Measurements from ENCODE around the gene PDK3. TPM values are rescaled to one million over a fixed set of nuclear protein-coding genes. Genes with fewer than 3 reads are reported as not detected.

PDK3 gene
- total RNA-seq, 6 donors from 2014 or later, result 9.2 to 29.5 (median 15.0) TPM

DNA sequence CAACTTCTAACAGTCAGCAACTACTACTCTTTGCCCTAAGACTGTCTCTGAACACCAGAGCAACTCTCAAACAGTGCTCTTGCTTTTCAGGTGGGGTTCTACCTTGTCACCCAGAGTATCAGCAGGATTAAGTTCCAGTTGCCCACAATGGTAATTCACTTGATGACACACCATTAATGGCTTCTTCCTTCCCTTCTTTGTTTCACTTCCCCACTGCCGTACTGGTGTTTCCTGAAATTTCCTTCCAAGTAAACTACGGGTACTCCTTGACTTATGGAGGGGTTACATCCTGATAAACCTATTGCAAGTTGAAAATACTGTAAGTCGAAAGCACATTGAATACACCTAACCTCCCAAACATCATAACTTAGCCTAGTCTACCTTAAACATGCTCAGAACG, 36.6 kb upstream of the PDK3 start:
- 58 to 64% methylated on average over 4 of the region's 4 CpGs for WGBS, 2 donors
- no peaks in the 10 kb centered on the region for H3K9me3 ChIP-seq
- H3K4me3 ChIP-seq, result no peak overlapping the region
- H3K36me3 ChIP-seq, result no peaks in the 10 kb centered on the region
- TF ChIP-seq, protein P1, sequence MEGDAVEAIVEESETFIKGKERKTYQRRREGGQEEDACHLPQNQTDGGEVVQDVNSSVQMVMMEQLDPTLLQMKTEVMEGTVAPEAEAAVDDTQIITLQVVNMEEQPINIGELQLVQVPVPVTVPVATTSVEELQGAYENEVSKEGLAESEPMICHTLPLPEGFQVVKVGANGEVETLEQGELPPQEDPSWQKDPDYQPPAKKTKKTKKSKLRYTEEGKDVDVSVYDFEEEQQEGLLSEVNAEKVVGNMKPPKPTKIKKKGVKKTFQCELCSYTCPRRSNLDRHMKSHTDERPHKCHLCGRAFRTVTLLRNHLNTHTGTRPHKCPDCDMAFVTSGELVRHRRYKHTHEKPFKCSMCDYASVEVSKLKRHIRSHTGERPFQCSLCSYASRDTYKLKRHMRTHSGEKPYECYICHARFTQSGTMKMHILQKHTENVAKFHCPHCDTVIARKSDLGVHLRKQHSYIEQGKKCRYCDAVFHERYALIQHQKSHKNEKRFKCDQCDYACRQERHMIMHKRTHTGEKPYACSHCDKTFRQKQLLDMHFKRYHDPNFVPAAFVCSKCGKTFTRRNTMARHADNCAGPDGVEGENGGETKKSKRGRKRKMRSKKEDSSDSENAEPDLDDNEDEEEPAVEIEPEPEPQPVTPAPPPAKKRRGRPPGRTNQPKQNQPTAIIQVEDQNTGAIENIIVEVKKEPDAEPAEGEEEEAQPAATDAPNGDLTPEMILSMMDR (IDR thresholded peaks at IDR 0.05), result no peak
- TF ChIP-seq POLR2A (IDR thresholded peaks at IDR 0.05) (no peak), EP300 (IDR thresholded peaks at IDR 0.05) (no peak), POLR2AphosphoS5 (IDR thresholded peaks at IDR 0.05) (no peak)
- H3K4me1 ChIP-seq, result peaks cover 0 to 9% (median 1%) of the 10 kb centered on the region in 4 donors
- no peak overlapping the region for H3K27ac ChIP-seq
- DNase-seq (no peak), ATAC-seq (ENCODE audit: low FRiP score in 2 of 2) (no peak)
- H3K27me3 ChIP-seq, result no peaks in the 10 kb centered on the region

DNA sequence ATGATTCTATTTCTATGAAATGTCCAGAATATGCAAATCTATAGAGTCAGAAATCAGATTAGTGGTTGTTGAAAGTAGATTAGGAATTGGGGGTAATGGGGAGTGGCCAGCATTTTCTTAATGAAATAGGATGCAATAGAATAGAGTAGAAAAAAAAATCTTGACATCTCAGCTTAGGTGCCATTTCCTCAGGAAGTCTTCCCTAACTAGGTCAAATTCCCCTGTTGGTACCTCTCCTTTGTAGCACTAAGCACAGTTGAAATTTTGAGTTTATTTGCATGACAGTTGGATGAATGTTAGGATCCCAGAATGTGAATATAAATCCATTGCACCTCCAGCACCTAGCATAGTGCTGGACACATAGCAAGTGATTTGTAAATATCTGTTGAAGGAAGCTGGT, 30.0 kb upstream of the PDK3 start:
- ATAC-seq (ENCODE audit: low FRiP score in 2 of 2), result no peak
- no peaks in the 10 kb centered on the region for H3K9me3 ChIP-seq

DNA sequence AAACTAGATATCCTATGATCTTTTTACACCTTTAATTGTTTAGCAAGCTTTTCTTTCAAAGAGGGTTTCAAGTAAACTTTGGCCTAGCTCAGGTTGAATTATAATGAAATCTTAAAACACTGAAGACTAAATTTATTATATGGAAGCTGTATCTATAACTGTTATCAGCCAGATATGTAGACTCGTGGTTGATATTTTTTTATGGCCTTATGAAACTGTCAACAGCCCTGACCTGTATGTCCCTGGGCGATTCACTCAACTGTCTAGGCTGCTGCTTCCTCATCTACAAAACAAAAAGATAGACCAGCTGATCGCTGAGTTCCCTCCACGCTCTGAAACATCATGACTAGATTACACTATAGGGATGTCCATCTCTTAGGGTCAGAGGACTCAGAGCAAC, 21.2 kb upstream of the PDK3 start:
- H3K36me3 ChIP-seq, result no peaks in the 10 kb centered on the region
- no peak for DNase-seq
- ATAC-seq (ENCODE audit: low FRiP score in 2 of 2), result no peak
- H3K9me3 ChIP-seq, result no peaks in the 10 kb centered on the region
- no peaks in the 10 kb centered on the region for H3K4me1 ChIP-seq
- H3K4me3 ChIP-seq, result no peak overlapping the region
- H3K27me3 ChIP-seq, result no peaks in the 10 kb centered on the region
- WGBS, 2 donors, result 80 to 91% methylated on average over 4 of the region's 4 CpGs
- no peak overlapping the region for H3K27ac ChIP-seq
- TF ChIP-seq, protein P1 (IDR thresholded peaks at IDR 0.05), result no peak
- TF ChIP-seq POLR2A (IDR thresholded peaks at IDR 0.05), result no peak
- TF ChIP-seq POLR2AphosphoS5 (IDR thresholded peaks at IDR 0.05), result no peak
- TF ChIP-seq EP300 (IDR thresholded peaks at IDR 0.05), result no peak

More for the DNA sequence above, 30.0 kb upstream of the PDK3 start:
- no peak for DNase-seq
- H3K36me3 ChIP-seq, result no peaks in the 10 kb centered on the region
- H3K27me3 ChIP-seq, result no peaks in the 10 kb centered on the region
- H3K4me3 ChIP-seq, result no peak overlapping the region
- H3K27ac ChIP-seq, result no peak overlapping the region
- no peaks in the 10 kb centered on the region for H3K4me1 ChIP-seq
- TF ChIP-seq, protein P1 (IDR thresholded peaks at IDR 0.05), result no peak
- TF ChIP-seq POLR2A (IDR thresholded peaks at IDR 0.05) (no peak), EP300 (IDR thresholded peaks at IDR 0.05) (no peak), POLR2AphosphoS5 (IDR thresholded peaks at IDR 0.05) (no peak)

DNA sequence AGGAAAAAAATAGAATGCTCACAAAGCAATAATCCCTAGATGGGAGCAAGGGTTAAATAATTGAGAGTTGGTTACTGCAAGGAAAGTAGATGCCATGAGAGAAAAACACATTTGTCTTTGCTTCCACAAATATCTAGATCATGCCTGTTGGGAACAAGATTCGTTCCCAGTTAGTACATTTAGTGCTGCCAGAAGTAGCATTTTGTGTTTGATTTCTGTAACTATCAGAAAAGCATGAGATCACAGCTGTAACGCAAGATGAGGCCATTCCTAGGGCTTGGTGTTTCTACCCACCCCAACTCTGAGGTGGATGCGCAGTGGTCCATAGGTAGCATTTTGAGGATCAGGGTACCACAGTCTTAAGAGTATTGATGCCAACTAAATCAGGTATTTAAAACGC, 20.4 kb upstream of the PDK3 start:
- Histone ChIP-seq H3K9me3 (no peaks in the 10 kb centered on the region), H3K4me1 (no peaks in the 10 kb centered on the region), H3K27me3 (no peaks in the 10 kb centered on the region), H3K4me3 (no peak overlapping the region), H3K36me3 (no peaks in the 10 kb centered on the region), H3K27ac (no peak overlapping the region)
- TF ChIP-seq POLR2AphosphoS5 (IDR thresholded peaks at IDR 0.05) (no peak), POLR2A (IDR thresholded peaks at IDR 0.05) (no peak), EP300 (IDR thresholded peaks at IDR 0.05) (no peak)
- TF ChIP-seq, protein P1 (IDR thresholded peaks at IDR 0.05), result no peak
- ATAC-seq (ENCODE audit: low FRiP score in 2 of 2) (no peak), DNase-seq (no peak)
- 71 to 79% methylated on average over 3 to 4 of the region's 4 CpGs for WGBS, 2 donors

DNA sequence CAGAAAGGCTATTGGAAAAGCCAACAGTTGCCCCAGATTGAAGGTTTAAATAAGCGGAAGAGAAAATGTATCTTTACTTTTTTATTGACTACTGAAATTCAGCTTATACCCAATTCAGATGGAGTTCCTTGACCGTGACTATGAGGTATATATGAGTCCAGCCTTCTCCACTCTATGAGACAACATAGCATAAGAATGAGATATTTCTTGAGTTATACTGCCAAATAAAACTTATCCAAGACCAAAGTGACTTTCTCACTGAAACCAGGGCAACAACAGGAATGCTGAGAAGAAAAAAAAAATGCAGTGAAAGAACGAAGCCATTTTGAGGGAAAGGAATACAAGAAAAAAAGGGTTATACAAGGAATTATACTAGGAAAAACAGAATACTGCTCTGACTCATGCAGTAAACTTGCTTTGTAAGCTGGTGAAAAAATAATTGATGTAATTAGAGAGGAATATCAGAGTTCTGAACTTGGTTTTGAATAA, 16.3 kb upstream of the PDK3 start:
- Histone ChIP-seq H3K27ac (no peak overlapping the region), H3K4me1 (no peaks in the 10 kb centered on the region), H3K27me3 (no peaks in the 10 kb centered on the region), H3K4me3 (no peak overlapping the region), H3K9me3 (no peaks in the 10 kb centered on the region), H3K36me3 (no peaks in the 10 kb centered on the region)
- 81 to 83% methylated on average over 3 of the region's 3 CpGs for WGBS, 2 donors
- ATAC-seq (ENCODE audit: low FRiP score in 2 of 2) (no peak), DNase-seq (no peak)
- TF ChIP-seq POLR2A (IDR thresholded peaks at IDR 0.05) (no peak), POLR2AphosphoS5 (IDR thresholded peaks at IDR 0.05) (no peak), EP300 (IDR thresholded peaks at IDR 0.05) (no peak)
- TF ChIP-seq, protein P1 (IDR thresholded peaks at IDR 0.05), result no peak
